Neural cell (in vitro differentiated cells): ENCODE results near the gene FBXL17.

Experiments
- EP300 ChIP-seq: fragments of 450-650 bp; conservative IDR thresholded peaks from 2 replicates; pipeline ENCODE4 v1.6.1; 2014; ENCODE audit warnings: antibody characterized with exemption, mild to moderate bottlenecking, moderate library complexity; ENCODE audit not compliant: poor library complexity, severe bottlenecking
- EZH2 ChIP-seq: fragments of 200-600, 300-800 bp; shearing (Covaris generic), sonication (generic); IDR thresholded peaks from 2 replicates; pipeline ENCODE4 v1.6.1; 2014; ENCODE audit warnings: antibody characterized with exemption, low read length, borderline replicate concordance, mild to moderate bottlenecking; ENCODE audit not compliant: insufficient read depth, poor library complexity, severe bottlenecking
- POLR2AphosphoS5 ChIP-seq: IDR thresholded peaks from 2 replicates; pipeline ENCODE4 v1.6.1; 2012
- RAD21 ChIP-seq: fragments of 450-650 bp; conservative IDR thresholded peaks from 2 replicates; pipeline ENCODE4 v1.6.1; 2014; ENCODE audit warnings: antibody characterized with exemption, mild to moderate bottlenecking, moderate library complexity
- SMC3 ChIP-seq: fragments of 450-650 bp; conservative IDR thresholded peaks from 2 replicates; pipeline ENCODE4 v1.6.1; 2014; ENCODE audit warnings: antibody characterized with exemption, mild to moderate bottlenecking, moderate library complexity; ENCODE audit not compliant: poor library complexity
- TAF1 ChIP-seq: IDR thresholded peaks from 2 replicates; pipeline ENCODE4 v1.6.1; 2012; ENCODE audit warnings: low read depth
- TF ChIP-seq, protein P1 (sequence below): fragments of 450-650 bp; IDR thresholded peaks from 2 replicates; pipeline ENCODE4 v1.5.1; 2014; ENCODE audit warnings: antibody characterized with exemption, mild to moderate bottlenecking, moderate library complexity; ENCODE audit not compliant: poor library complexity, severe bottlenecking
- TF ChIP-seq, protein P2 (sequence below): IDR thresholded peaks from 2 replicates; pipeline ENCODE4 v1.6.1; 2012; ENCODE audit warnings: borderline replicate concordance

DNA sequence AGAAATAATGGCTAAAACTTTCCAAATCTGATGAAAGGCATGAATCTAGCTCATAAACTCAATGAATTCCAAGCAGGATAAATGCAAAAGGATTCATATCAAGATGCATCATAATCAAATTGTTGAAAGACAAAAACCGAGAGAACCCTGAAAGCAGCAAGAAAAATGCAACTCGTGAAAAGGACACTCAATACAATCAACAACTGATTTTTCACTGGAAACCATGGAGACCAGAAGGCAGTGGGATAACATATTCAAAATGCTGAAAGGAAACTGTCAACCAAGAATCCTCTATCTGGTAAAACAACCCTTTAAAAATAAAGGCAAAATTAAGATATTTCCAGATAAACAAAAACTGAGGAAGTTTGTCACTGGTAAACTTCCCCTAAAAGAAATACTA, 9.5 kb downstream of the FBXL17 start:
- TF ChIP-seq, protein P1, sequence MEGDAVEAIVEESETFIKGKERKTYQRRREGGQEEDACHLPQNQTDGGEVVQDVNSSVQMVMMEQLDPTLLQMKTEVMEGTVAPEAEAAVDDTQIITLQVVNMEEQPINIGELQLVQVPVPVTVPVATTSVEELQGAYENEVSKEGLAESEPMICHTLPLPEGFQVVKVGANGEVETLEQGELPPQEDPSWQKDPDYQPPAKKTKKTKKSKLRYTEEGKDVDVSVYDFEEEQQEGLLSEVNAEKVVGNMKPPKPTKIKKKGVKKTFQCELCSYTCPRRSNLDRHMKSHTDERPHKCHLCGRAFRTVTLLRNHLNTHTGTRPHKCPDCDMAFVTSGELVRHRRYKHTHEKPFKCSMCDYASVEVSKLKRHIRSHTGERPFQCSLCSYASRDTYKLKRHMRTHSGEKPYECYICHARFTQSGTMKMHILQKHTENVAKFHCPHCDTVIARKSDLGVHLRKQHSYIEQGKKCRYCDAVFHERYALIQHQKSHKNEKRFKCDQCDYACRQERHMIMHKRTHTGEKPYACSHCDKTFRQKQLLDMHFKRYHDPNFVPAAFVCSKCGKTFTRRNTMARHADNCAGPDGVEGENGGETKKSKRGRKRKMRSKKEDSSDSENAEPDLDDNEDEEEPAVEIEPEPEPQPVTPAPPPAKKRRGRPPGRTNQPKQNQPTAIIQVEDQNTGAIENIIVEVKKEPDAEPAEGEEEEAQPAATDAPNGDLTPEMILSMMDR = no peak
- TF ChIP-seq EP300 = no peak
- TF ChIP-seq RAD21 = no peak
- no peak for TF ChIP-seq POLR2AphosphoS5
- no peak for TF ChIP-seq EZH2
- no peak for TF ChIP-seq SMC3
- TF ChIP-seq, protein P2, sequence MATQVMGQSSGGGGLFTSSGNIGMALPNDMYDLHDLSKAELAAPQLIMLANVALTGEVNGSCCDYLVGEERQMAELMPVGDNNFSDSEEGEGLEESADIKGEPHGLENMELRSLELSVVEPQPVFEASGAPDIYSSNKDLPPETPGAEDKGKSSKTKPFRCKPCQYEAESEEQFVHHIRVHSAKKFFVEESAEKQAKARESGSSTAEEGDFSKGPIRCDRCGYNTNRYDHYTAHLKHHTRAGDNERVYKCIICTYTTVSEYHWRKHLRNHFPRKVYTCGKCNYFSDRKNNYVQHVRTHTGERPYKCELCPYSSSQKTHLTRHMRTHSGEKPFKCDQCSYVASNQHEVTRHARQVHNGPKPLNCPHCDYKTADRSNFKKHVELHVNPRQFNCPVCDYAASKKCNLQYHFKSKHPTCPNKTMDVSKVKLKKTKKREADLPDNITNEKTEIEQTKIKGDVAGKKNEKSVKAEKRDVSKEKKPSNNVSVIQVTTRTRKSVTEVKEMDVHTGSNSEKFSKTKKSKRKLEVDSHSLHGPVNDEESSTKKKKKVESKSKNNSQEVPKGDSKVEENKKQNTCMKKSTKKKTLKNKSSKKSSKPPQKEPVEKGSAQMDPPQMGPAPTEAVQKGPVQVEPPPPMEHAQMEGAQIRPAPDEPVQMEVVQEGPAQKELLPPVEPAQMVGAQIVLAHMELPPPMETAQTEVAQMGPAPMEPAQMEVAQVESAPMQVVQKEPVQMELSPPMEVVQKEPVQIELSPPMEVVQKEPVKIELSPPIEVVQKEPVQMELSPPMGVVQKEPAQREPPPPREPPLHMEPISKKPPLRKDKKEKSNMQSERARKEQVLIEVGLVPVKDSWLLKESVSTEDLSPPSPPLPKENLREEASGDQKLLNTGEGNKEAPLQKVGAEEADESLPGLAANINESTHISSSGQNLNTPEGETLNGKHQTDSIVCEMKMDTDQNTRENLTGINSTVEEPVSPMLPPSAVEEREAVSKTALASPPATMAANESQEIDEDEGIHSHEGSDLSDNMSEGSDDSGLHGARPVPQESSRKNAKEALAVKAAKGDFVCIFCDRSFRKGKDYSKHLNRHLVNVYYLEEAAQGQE = no peak
- no peak for TF ChIP-seq TAF1
